H1 (cell line): Measurements from ENCODE around the gene PRR5.

Experiments used
- BACH1 ChIP-seq: IDR thresholded peaks from 2 replicates; pipeline ENCODE4 v1.6.1; 2012; ENCODE audit warnings: low read length, improper control_type of control experiment
- CBX8 ChIP-seq: fragments of 300-800, 300-1000 bp; sonication (generic); IDR thresholded peaks from 2 replicates; pipeline ENCODE4 v1.7.1; 2016; ENCODE audit warnings: low read depth, low read length, borderline replicate concordance
- CTCF ChIP-seq, 3 experiments: IDR thresholded peaks; 1 replicate in 2 of 3; 2 replicates in 1 of 3; pipeline versions ENCODE4 v1.5.1 to v1.6.1; 2011; ENCODE audit warnings: low read length in 3 of 3, mild to moderate bottlenecking in 3 of 3, inconsistent platforms in 2 of 3, low read depth in 1 of 3, moderate library complexity in 1 of 3; ENCODE audit not compliant: insufficient read depth in 1 of 3; ENCODE audit errors: control extremely low read depth in 1 of 3
- KDM1A ChIP-seq: fragments of 200-600, 300-600 bp; sonication (generic); IDR thresholded peaks from 2 replicates; pipeline ENCODE4 v1.7.1; 2016; ENCODE audit warnings: mild to moderate bottlenecking, low read length, borderline replicate concordance
- POLR2A ChIP-seq, 2 experiments: IDR thresholded peaks; 1 replicate in 1 of 2; 2 replicates in 1 of 2; pipeline ENCODE4 v1.6.1; 2011; ENCODE audit warnings: low read depth in 2 of 2, low read length in 2 of 2, mild to moderate bottlenecking in 2 of 2; ENCODE audit errors: control extremely low read depth in 1 of 2
- RAD21 ChIP-seq, 2 experiments: IDR thresholded peaks in 1 of 2; conservative IDR thresholded peaks in 1 of 2; 2 replicates each; pipeline ENCODE4 v1.6.1; 2011; ENCODE audit warnings: low read depth in 2 of 2, low read length in 2 of 2, improper control_type of control experiment in 1 of 2, inconsistent platforms in 1 of 2, mild to moderate bottlenecking in 1 of 2, moderate library complexity in 1 of 2
- RFX5 ChIP-seq: IDR thresholded peaks from 2 replicates; pipeline ENCODE4 v1.6.1; 2011; ENCODE audit warnings: low read depth, low read length, improper control_type of control experiment, borderline replicate concordance
- RNF2 ChIP-seq: fragments of 200-900, 300-1000 bp; sonication (generic); IDR thresholded peaks from 2 replicates; pipeline ENCODE4 v1.7.1; 2016; ENCODE audit warnings: borderline replicate concordance, low read depth, mild to moderate bottlenecking, antibody characterized with exemption, low read length; ENCODE audit not compliant: poor library complexity, severe bottlenecking; ENCODE audit errors: missing control alignments
- TBP ChIP-seq: IDR thresholded peaks from 2 replicates; pipeline ENCODE4 v1.6.1; 2011; ENCODE audit warnings: low read depth, low read length, improper control_type of control experiment
- ZNF274 ChIP-seq: IDR thresholded peaks from 2 replicates; pipeline ENCODE4 v1.7.0; 2012; ENCODE audit warnings: low read length, borderline replicate concordance; ENCODE audit errors: extremely low read depth
- TF ChIP-seq, protein P1 (sequence below): IDR thresholded peaks from 2 replicates; pipeline ENCODE4 v1.6.1; 2012; ENCODE audit warnings: inconsistent platforms

DNA sequence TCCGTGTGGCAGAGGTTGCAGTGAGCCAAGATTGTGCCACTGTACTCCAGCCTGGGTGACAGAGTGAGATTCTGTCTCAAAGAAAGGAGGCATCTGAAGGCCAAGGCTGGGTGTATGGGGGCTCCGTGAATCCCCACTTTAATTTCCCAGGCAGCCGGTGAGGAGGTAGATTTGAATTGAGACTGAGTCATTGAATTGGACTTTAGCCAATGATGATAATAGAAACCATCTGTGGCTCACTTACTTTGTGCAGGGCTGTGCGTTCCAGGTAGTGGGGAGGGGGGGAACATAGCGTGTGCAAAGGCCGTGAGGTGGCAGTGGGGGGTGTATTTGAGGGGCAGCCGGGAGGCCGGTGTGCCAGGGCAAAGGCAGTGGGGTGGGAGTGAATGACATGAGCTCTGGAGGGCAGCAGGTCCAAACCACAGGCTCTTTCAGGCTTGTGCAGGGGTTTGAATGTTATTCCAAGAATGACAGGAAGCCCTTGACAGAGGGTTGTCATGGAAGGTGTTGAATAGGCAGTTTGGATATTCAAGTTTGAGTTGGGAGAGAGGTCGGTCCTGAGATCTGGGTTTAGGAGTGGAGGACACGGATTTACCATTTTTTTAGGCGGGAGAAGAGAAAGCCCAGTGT, 56.5 kb downstream of the PRR5 start:
- no peak for TF ChIP-seq RAD21 (IDR thresholded peaks at IDR 0.05 in 1 of 2, conservative IDR thresholded peaks at IDR 0.05 in 1 of 2; ENCODE audit: low read depth in 2 of 2, low read length in 2 of 2)
- TF ChIP-seq CTCF (IDR thresholded peaks at IDR 0.05; ENCODE audit: control extremely low read depth in 1 of 3, insufficient read depth in 1 of 3, low read depth in 1 of 3, low read length in 3 of 3) = no peak
- no peak for TF ChIP-seq BACH1
- no peak for TF ChIP-seq CBX8
- TF ChIP-seq ZNF274 = no peak
- TF ChIP-seq POLR2A (IDR thresholded peaks at IDR 0.05; ENCODE audit: control extremely low read depth in 1 of 2, low read depth in 2 of 2, low read length in 2 of 2) = no peak
- no peak for TF ChIP-seq TBP
- TF ChIP-seq, protein P1, sequence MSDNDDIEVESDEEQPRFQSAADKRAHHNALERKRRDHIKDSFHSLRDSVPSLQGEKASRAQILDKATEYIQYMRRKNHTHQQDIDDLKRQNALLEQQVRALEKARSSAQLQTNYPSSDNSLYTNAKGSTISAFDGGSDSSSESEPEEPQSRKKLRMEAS = no peak
- TF ChIP-seq KDM1A = no peak
- TF ChIP-seq RFX5 = no peak
- no peak for TF ChIP-seq RNF2
